ENCODE data around the gene RHOT2. TPM values are rescaled to one million over a fixed set of nuclear protein-coding genes. Genes with fewer than 3 reads are reported as not detected.

Gene RHOT2
- total RNA-seq, 1 donor from 2014 or later, result 95.9 TPM

DNA sequence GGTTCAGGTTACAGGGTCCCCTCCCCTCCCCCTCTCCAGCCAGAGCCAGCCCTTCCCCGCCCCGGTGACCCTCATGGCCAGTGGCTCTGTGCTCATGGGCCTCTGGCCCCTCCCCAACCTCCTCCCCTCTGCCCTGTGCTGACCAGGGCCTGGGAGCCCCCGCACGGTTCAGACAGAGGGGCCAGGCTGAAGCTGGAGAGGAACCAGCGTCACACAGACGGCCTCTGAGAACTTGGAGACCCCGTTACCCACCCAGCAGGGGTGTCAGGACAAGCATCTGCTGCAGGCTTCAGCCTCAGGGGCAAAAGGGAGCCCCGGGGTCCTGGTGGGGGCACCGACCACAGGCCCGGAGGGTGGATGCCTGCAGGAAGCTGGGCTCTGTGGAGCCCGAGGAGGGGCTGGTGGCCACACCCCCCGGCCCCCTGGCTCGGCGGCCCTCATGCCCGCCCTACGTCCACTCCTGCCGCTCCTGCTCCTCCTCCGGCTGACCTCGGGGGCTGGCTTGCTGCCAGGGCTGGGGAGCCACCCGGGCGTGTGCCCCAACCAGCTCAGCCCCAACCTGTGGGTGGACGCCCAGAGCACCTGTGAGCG lies 37.0 kb upstream of the RHOT2 start, which contains the start of gene WFIKKN1:
TSS of gene WFIKKN1 (plus strand) at position 171 of the 591 bp plus-strand sequence. CDS start at position 440, 269 bp downstream.
- DNase-seq (ENCODE audit: low spot score) (peak; percentile 55), ATAC-seq (peak; percentile 11)
- intact Hi-C loops (cut with DNase I), result no loop called here

- ATAC-seq (no peak), DNase-seq (ENCODE audit: low spot score) (no peak)
- intact Hi-C loops (cut with DNase I), result no loop called here
Measured at GRCh38 chr16:631808-632358, 36.0 kb upstream of the RHOT2 start.

DNA sequence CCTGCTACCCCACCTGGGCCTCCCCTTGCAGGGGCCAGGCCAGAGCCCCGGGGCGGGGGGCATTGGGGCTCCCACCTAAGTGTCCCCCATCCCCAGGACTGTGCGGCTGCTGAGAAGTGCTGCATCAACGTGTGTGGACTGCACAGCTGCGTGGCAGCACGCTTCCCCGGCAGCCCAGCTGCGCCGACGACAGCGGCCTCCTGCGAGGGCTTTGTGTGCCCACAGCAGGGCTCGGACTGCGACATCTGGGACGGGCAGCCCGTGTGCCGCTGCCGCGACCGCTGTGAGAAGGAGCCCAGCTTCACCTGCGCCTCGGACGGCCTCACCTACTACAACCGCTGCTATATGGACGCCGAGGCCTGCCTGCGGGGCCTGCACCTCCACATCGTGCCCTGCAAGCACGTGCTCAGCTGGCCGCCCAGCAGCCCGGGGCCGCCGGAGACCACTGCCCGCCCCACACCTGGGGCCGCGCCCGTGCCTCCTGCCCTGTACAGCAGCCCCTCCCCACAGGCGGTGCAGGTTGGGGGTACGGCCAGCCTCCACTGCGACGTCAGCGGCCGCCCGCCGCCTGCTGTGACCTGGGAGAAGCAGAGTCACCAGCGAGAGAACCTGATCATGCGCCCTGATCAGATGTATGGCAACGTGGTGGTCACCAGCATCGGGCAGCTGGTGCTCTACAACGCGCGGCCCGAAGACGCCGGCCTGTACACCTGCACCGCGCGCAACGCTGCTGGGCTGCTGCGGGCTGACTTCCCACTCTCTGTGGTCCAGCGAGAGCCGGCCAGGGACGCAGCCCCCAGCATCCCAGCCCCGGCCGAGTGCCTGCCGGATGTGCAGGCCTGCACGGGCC lies 35.2 kb upstream of the RHOT2 start:
- no peak for DNase-seq (ENCODE audit: low spot score)
- intact Hi-C loops (cut with DNase I), result no loop called here

DNA sequence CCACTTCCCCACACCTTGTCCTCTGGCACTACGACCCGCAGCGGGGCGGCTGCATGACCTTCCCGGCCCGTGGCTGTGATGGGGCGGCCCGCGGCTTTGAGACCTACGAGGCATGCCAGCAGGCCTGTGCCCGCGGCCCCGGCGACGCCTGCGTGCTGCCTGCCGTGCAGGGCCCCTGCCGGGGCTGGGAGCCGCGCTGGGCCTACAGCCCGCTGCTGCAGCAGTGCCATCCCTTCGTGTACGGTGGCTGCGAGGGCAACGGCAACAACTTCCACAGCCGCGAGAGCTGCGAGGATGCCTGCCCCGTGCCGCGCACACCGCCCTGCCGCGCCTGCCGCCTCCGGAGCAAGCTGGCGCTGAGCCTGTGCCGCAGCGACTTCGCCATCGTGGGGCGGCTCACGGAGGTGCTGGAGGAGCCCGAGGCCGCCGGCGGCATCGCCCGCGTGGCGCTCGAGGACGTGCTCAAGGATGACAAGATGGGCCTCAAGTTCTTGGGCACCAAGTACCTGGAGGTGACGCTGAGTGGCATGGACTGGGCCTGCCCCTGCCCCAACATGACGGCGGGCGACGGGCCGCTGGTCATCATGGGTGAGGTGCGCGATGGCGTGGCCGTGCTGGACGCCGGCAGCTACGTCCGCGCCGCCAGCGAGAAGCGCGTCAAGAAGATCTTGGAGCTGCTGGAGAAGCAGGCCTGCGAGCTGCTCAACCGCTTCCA lies 34.4 kb upstream of the RHOT2 start:
- no peak for DNase-seq (ENCODE audit: low spot score)
- ATAC-seq, result no peak
- intact Hi-C loops (cut with DNase I), result no loop called here

More for the DNA sequence above, 35.2 kb upstream of the RHOT2 start:
- ATAC-seq, result no peak

DNA sequence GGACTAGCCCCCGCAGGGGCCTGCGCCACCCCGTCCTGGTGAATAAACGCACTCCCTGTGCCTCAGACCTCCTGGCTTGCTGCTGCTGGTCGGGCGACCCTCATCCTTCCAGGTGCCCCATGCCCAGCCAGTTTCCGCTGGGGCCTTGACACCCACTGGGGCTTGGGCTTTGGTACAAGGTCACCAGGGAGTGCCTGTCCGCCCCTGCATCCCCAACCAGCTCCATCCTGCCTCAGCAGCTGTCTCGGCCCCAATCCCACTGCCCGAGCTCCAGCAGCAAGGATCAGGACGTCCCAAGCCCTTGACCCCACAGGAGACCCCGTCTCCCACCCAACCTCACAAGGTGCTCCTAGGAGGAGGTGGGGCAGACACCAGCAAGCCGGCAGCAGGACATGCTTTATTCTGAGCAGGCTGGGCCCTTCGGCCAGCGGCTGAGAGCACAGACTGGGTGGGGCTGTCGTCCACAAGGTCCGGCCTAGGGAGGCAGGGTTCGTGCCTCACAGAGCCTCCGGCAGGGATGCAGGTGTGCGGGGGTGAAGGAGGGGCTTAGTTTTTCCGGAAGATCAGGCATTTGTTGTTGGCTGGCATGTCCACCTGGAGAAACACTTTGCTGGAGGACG lies 33.8 kb upstream of the RHOT2 start:
- intact Hi-C loops (cut with DNase I), result no loop called here
- no peak for ATAC-seq

GRCh38 chr16:634996-635395 lies 32.9 kb upstream of the RHOT2 start:
- ATAC-seq (no peak), DNase-seq (ENCODE audit: low spot score) (no peak)
- intact Hi-C loops (cut with DNase I), result no loop called here

More for the DNA sequence above, 33.8 kb upstream of the RHOT2 start:
- no peak for DNase-seq (ENCODE audit: low spot score)

DNA sequence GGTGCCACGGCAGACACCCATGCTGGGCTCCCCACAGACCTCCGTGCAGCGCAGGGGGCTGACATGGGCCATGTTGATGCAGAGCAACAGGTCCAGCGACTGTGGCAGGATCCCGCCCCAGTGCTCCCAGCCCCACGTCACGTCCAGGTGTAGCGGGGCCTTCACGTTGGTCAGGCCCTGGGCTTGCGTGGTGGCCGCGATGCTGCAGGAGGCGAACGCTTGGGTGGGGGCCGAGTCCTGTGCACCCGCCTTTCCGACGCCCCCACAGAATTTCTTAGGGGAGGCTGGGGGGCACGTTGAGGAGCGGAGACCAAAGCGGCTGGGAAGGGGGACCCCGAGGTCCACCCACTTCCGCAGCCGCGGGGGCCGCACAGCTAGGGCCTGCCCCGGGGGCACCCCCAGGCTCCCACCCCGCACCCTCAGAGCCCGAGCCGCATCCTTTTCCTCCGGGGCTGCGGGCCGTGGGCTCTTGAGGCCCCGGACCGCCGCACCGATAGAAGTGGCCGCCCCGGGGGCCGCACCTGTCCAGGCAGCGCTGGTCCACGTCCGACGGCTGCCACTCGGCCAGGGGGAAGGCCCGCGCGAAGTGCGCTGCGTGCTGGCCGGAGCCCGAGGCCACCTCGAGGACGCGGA lies 32.2 kb upstream of the RHOT2 start:
- ATAC-seq (no peak), DNase-seq (ENCODE audit: low spot score) (no peak)
- intact Hi-C loops (cut with DNase I), result no loop called here

GRCh38 chr16:636206-637080 lies 31.5 kb upstream of the RHOT2 start, which contains the start of gene METTL26:
TSS of gene METTL26 (minus strand) at chr16:636305. CDS start at chr16:636290, 15 bp downstream.
- DNase-seq (ENCODE audit: low spot score) (peak; percentile 97), ATAC-seq (peak; percentile 93)
- intact Hi-C loops (cut with DNase I), result no loop called here

GRCh38 chr16:637081-638018 lies 30.6 kb upstream of the RHOT2 start:
- peak; percentile 87 for ATAC-seq
- intact Hi-C loops (cut with DNase I), result no loop called here
- DNase-seq (ENCODE audit: low spot score), result peak; percentile 96

DNA sequence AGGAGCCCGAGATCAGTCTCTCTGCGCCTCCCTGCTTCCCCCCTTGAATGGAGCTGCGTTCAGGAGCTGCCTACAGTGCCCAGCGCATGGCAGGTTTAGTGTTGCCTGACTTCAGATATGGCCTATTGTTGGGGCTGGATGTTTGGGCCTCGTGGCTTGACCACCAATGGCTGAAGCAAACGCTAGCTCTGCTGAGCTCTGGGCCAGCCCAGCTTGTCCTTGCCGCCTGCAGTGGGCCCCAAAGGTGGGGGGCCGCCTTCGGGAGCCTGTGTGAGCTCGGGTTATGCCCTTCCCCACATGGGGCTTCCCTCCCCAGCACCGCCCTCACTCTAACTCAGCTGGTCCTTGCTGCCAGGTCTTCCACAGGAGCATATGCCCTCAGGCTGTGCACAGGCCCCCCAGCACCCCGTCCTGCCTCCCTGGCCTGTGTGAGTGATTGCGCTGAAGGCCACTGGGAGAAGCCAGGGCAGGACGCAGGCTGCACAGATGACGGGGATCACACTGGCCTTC lies 29.8 kb upstream of the RHOT2 start:
- intact Hi-C loops (cut with DNase I), result no loop called here
- DNase-seq (ENCODE audit: low spot score), result no peak
- no peak for ATAC-seq

DNA sequence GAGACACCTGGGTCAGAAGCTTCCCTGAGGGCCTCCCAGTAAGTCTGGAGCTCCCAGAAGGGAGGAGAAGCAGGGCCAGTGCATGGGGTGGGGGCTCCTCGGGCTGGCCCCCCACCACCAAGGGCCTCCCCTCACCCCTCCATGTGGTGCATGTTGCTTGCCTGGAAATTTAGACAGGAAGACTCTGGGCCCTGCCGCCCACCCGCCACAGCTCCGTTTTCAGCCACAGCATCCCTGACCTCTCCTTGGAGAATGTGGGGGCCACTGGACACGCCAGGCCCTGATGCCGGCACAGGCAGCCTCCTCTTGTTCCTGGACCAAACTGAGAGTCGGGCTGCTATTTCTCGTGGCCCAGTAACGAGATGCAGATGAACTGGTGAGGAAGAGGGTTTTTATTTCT lies 29.1 kb upstream of the RHOT2 start:
- intact Hi-C loops (cut with DNase I), result no loop called here
- DNase-seq (ENCODE audit: low spot score) (no peak), ATAC-seq (no peak)

GRCh38 chr16:640614-641013 lies 27.3 kb upstream of the RHOT2 start:
- ATAC-seq, result no peak
- intact Hi-C loops (cut with DNase I), result no loop called here
- DNase-seq (ENCODE audit: low spot score), result no peak

DNA sequence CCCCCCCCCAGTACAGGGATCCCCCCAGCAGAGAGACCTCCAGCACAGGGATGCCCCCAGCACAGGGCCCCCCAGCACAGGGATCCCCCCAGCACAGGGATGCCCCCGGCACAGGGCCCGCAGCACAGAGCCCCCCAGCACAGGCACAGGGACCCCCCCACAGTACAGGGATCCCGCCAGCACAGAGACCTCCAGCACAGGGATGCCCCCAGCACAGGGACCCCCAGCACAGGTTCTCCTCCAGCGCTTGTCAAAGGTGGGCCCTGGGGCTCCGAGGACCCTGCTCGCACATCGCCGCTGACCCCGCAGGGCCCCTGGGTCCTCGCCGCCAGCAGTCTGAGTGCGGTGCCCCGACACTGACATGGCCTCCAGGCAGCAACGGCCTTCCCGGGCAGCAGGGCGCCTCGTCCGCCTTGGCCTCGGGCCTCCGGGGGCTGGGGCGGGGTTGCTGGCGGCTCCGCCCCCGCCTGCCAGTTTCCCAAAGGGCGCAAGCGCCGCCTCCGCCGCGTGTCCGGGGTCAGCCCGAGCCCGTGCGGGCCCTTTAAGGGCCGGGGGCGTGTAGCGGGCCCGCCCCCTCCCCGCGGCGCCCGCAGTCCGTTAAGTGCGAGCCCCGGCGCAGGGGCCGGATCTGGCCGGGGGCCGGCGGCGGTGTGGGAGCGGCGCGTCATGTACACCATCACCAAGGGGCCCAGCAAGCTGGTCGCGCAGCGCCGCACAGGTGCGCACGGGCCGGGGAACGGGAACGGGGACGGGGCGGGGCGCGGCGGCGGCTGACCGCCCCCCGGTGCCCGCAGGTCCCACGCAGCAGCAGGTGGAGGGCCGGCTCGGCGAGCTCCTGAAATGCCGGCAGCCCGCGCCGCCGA lies 26.4 kb upstream of the RHOT2 start, which contains the start of gene MCRIP2:
TSS of gene MCRIP2 (plus strand) at position 503 of the 863 bp plus-strand sequence. CDS start at position 667, 164 bp downstream.
- peak; percentile 53 for ATAC-seq
- intact Hi-C loops (cut with DNase I), result no loop called here
- peak; percentile 92 for DNase-seq (ENCODE audit: low spot score)

DNA sequence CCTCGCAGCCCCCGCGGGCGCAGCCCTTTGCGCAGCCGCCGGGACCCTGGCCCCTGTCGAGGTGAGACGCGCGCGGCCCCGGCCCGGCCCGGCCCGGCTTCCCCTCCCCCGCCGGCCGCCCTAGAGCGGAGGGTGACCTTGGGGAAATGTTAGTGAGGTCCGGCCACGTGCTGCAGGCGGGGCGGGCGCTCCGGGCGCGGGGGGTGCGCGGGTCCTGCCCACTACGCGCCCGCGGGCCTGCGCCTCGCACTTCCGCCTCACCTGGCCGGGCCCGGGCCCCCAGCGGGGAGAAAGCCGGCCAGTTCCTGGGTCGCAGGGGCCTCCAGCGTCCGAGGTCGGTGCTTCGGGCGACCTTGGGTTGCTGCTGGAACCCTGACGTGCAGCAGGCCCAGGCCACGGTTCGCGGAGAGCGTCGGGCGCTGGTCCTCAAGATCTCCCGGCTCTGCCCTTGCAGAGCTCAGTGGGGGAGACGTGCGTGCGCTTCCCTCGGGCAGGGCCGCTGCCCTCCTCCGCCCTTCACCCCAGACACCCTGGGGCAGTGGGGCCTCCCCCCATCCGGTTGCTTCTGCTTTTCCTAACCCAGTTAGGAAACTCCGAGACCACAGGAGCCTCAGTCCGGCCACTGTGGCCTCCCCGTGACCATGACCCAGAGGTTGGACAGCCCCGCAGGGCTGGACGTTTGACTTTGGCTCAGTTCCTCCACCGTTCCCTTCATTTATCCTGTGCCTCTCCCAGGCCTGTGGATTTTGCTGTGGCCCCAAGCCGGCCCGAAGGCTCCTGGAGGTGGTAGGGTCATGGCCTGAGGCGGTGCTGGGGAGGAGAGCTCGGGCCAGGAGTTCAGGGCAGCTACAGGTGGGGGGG lies 25.5 kb upstream of the RHOT2 start:
- DNase-seq (ENCODE audit: low spot score), result no peak
- intact Hi-C loops (cut with DNase I), result no loop called here
- ATAC-seq, result peak; percentile 11

DNA sequence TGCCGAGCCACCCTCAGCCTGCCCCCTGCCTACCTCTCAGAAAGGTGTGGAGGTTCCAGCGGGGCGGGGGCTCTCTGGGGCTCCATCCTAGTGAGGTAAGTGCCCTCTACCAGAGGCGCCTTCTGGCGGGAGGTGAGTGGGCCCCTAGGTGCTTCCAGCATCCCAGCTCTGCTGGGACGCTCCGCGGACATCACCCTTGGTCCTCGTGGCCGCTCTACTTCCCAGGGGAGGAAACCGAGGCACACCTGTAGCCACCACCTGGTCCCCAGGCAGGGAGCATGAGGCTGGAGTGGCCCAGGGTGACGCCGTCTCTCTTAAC lies 24.9 kb upstream of the RHOT2 start:
- intact Hi-C loops (cut with DNase I), result no loop called here
- ATAC-seq (no peak), DNase-seq (ENCODE audit: low spot score) (no peak)
